ENCODE results near the gene ELMOD3. TPM values are rescaled to one million over a fixed set of nuclear protein-coding genes. Genes with fewer than 3 reads are reported as not detected.

The ELMOD3 gene
- total and polyA plus RNA-seq, 7 experiments from 2014 or later = 9.4 to 33.3 (median 21.0) TPM

GRCh38 chr2:85400023-85400422, 45.5 kb downstream of the ELMOD3 start:
- Mint-ChIP-seq H3K4me3 (no peak overlapping the region), H3K27ac (peak overlapping the region in 2 of 9 donors; percentile 28 to 43), H3K9me3 (peaks cover 0 to 22% (median 7%) of the 10 kb centered on the region in 11 donors), H3K27me3 (no peaks in the 10 kb centered on the region), H3K36me3 (peaks cover 0 to 53% (median 14%) of the 10 kb centered on the region in 5 donors), H3K4me1 (peaks cover 1 to 29% (median 2%) of the 10 kb centered on the region in 7 donors)
- intact Hi-C loops (cut with micrococcal nuclease) = no loop called here
- DNase-seq (no peak), ATAC-seq (no peak)
- ChIA-PET CTCF (interaction anchor here (1.6 to 1.9 kb wide), 2 partner anchors 8 to 152 kb away, joined by 4 to 6 read pairs; no protein-coding TSS in a partner anchor), POLR2A (interaction anchor here (0.7 kb wide), 1 partner anchor 46 kb away, joined by 3 read pairs; the partner anchor contains the start of genes ELMOD3 and RETSAT)
- Histone ChIP-seq H3K4me1 (ENCODE audit: control insufficient read depth in 2 of 2, insufficient read depth in 2 of 2, low read length in 2 of 2) (peaks cover 0 to 2% of the 10 kb centered on the region in 2 donors), H3K27ac (ENCODE audit: low read depth, low read length) (no peak overlapping the region), H3K27me3 (ENCODE audit: control insufficient read depth in 2 of 2, insufficient read depth in 2 of 2, low read length in 2 of 2) (no peaks in the 10 kb centered on the region), H3K36me3 (ENCODE audit: control insufficient read depth in 2 of 3, insufficient read depth in 3 of 3, low read length in 3 of 3) (peaks cover 0 to 21% (median 0%) of the 10 kb centered on the region in 3 experiments), H3K9me3 (ENCODE audit: control insufficient read depth in 2 of 3, low read length in 3 of 3) (no peaks in the 10 kb centered on the region), H3K4me3 (ENCODE audit: low read length) (no peak overlapping the region)

GRCh38 chr2:85400541-85401463, 46.2 kb downstream of the ELMOD3 start:
- Histone ChIP-seq H3K9me3 (ENCODE audit: control insufficient read depth in 2 of 3, low read length in 3 of 3) (no peaks in the 10 kb centered on the region), H3K27ac (ENCODE audit: low read depth, low read length) (no peak overlapping the region), H3K36me3 (ENCODE audit: control insufficient read depth in 2 of 3, insufficient read depth in 3 of 3, low read length in 3 of 3) (peaks cover 0 to 19% (median 0%) of the 10 kb centered on the region in 3 experiments), H3K27me3 (ENCODE audit: control insufficient read depth in 2 of 2, insufficient read depth in 2 of 2, low read length in 2 of 2) (no peaks in the 10 kb centered on the region), H3K4me3 (ENCODE audit: low read length) (no peak overlapping the region), H3K4me1 (ENCODE audit: control insufficient read depth in 2 of 2, insufficient read depth in 2 of 2, low read length in 2 of 2) (peaks cover 6 to 7% of the 10 kb centered on the region in 2 donors)
- Mint-ChIP-seq H3K27me3 (no peaks in the 10 kb centered on the region), H3K4me3 (no peak overlapping the region), H3K36me3 (peaks cover 0 to 60% (median 15%) of the 10 kb centered on the region in 5 donors), H3K27ac (peak overlapping the region in 2 of 9 donors; percentile 9 to 49), H3K4me1 (peaks cover 9 to 37% (median 10%) of the 10 kb centered on the region in 7 donors), H3K9me3 (peaks cover 0 to 23% (median 8%) of the 10 kb centered on the region in 11 donors)
- CTCF ChIA-PET = interaction anchor here (1.6 kb wide), 1 partner anchor 9 kb away, joined by 4 read pairs; no protein-coding TSS in a partner anchor
- intact Hi-C loops (cut with micrococcal nuclease) = no loop called here
- DNase-seq (no peak), ATAC-seq (no peak)
- POLR2A ChIA-PET = interaction anchor here (0.7 kb wide), 1 partner anchor 47 kb away, joined by 3 read pairs; the partner anchor contains the start of genes ELMOD3 and RETSAT

- intact Hi-C loops (cut with micrococcal nuclease) = no loop called here
- no peak for DNase-seq
- Mint-ChIP-seq H3K9me3 (peaks cover 0 to 23% (median 8%) of the 10 kb centered on the region in 11 donors), H3K4me1 (peaks cover 10 to 43% (median 15%) of the 10 kb centered on the region in 7 donors), H3K27me3 (no peaks in the 10 kb centered on the region), H3K4me3 (no peak overlapping the region), H3K27ac (no peak overlapping the region), H3K36me3 (peaks cover 0 to 59% (median 15%) of the 10 kb centered on the region in 5 donors)
- POLR2A ChIA-PET = no interaction called here
- no peak overlapping the region for H3K27ac ChIP-seq (ENCODE audit: low read depth, low read length)
- H3K4me3 ChIP-seq (ENCODE audit: low read length) = no peak overlapping the region
- peaks cover 6 to 14% of the 10 kb centered on the region in 2 donors for H3K4me1 ChIP-seq (ENCODE audit: control insufficient read depth in 2 of 2, insufficient read depth in 2 of 2, low read length in 2 of 2)
- no peaks in the 10 kb centered on the region for H3K9me3 ChIP-seq (ENCODE audit: control insufficient read depth in 2 of 3, low read length in 3 of 3)
- no peak for ATAC-seq
- no peaks in the 10 kb centered on the region for H3K27me3 ChIP-seq (ENCODE audit: control insufficient read depth in 2 of 2, insufficient read depth in 2 of 2, low read length in 2 of 2)
- peaks cover 0 to 19% (median 0%) of the 10 kb centered on the region in 3 experiments for H3K36me3 ChIP-seq (ENCODE audit: control insufficient read depth in 2 of 3, insufficient read depth in 3 of 3, low read length in 3 of 3)
- CTCF ChIA-PET = interaction anchor here (1.6 kb wide), 1 partner anchor 10 kb away, joined by 4 read pairs; no protein-coding TSS in a partner anchor
These were observed 46.9 kb downstream of the ELMOD3 start for GRCh38 chr2:85401464-85401805.

- Histone ChIP-seq H3K4me3 (ENCODE audit: low read length) (no peak overlapping the region), H3K27ac (ENCODE audit: low read depth, low read length) (no peak overlapping the region), H3K27me3 (ENCODE audit: control insufficient read depth in 2 of 2, insufficient read depth in 2 of 2, low read length in 2 of 2) (no peaks in the 10 kb centered on the region), H3K36me3 (ENCODE audit: control insufficient read depth in 2 of 3, insufficient read depth in 3 of 3, low read length in 3 of 3) (peaks cover 0 to 19% (median 0%) of the 10 kb centered on the region in 3 experiments), H3K4me1 (ENCODE audit: control insufficient read depth in 2 of 2, insufficient read depth in 2 of 2, low read length in 2 of 2) (peaks cover 6 to 18% of the 10 kb centered on the region in 2 donors), H3K9me3 (ENCODE audit: control insufficient read depth in 2 of 3, low read length in 3 of 3) (no peaks in the 10 kb centered on the region)
- H3K4me3 Mint-ChIP-seq = no peak overlapping the region
- H3K9me3 Mint-ChIP-seq = peaks cover 0 to 23% (median 8%) of the 10 kb centered on the region in 11 donors
- ChIA-PET POLR2A (no interaction called here), CTCF (interaction anchor here (0.6 kb wide), 1 partner anchor 128 kb away, joined by 5 read pairs; no protein-coding TSS in a partner anchor)
- DNase-seq (no peak), ATAC-seq (no peak)
- no peak overlapping the region for H3K27ac Mint-ChIP-seq
- intact Hi-C loops (cut with micrococcal nuclease) = no loop called here
- no peaks in the 10 kb centered on the region for H3K27me3 Mint-ChIP-seq
- H3K4me1 Mint-ChIP-seq = peaks cover 10 to 43% (median 16%) of the 10 kb centered on the region in 7 donors
- H3K36me3 Mint-ChIP-seq = peaks cover 0 to 55% (median 15%) of the 10 kb centered on the region in 5 donors
These were observed 47.3 kb downstream of the ELMOD3 start for GRCh38 chr2:85401844-85402243.

GRCh38 chr2:85405201-85406059, 50.9 kb downstream of the ELMOD3 start:
- H3K27me3 Mint-ChIP-seq = no peaks in the 10 kb centered on the region
- ChIA-PET POLR2A (interaction anchor here (0.7 to 1.1 kb wide), 3 partner anchors 13 to 975 kb away, joined by 3 to 7 read pairs (median 3); partner anchors contain the start of gene SH2D6), CTCF (interaction anchor here (1.0 kb wide), 1 partner anchor 14 kb away, joined by 3 read pairs; no protein-coding TSS in a partner anchor)
- peaks cover 0 to 44% (median 15%) of the 10 kb centered on the region in 5 donors for H3K36me3 Mint-ChIP-seq
- no peak overlapping the region for H3K27ac ChIP-seq (ENCODE audit: low read depth, low read length)
- H3K27ac Mint-ChIP-seq = peak overlapping the region; percentile 40 to 96 (median 79)
- no peaks in the 10 kb centered on the region for H3K9me3 ChIP-seq (ENCODE audit: control insufficient read depth in 2 of 3, low read length in 3 of 3)
- peaks cover 23 to 55% (median 44%) of the 10 kb centered on the region in 7 donors for H3K4me1 Mint-ChIP-seq
- H3K27me3 ChIP-seq (ENCODE audit: control insufficient read depth in 2 of 2, insufficient read depth in 2 of 2, low read length in 2 of 2) = no peaks in the 10 kb centered on the region
- peak overlapping the region; percentile 32 to 81 (median 61) for H3K4me3 Mint-ChIP-seq
- peaks cover 0 to 11% (median 0%) of the 10 kb centered on the region in 3 experiments for H3K36me3 ChIP-seq (ENCODE audit: control insufficient read depth in 2 of 3, insufficient read depth in 3 of 3, low read length in 3 of 3)
- H3K4me3 ChIP-seq (ENCODE audit: low read length) = no peak overlapping the region
- intact Hi-C loops (cut with micrococcal nuclease) = no loop called here
- peaks cover 0 to 23% (median 8%) of the 10 kb centered on the region in 11 donors for H3K9me3 Mint-ChIP-seq
- peak in 5 of 9 donors; percentile 28 to 75 (median 38) for DNase-seq
- peak; percentile 82 for ATAC-seq
- H3K4me1 ChIP-seq (ENCODE audit: control insufficient read depth in 2 of 2, insufficient read depth in 2 of 2, low read length in 2 of 2) = peaks cover 28 to 47% of the 10 kb centered on the region in 2 donors

Data from naive thymus-derived CD4-positive, alpha-beta T cell (primary cell).